Kidney epithelial cell (primary cell): ENCODE data around the gene RSPRY1. TPM values are rescaled to one million over a fixed set of nuclear protein-coding genes. Genes with fewer than 3 reads are reported as not detected.

Experiments
- DNase-seq: peaks from one replicate; pipeline ENCODE4 v3.0.0-alpha.2; 2010; ENCODE audit warnings: low read depth
- H3K27me3 ChIP-seq: 2 replicates; pipeline ENCODE4 v1.6.0; 2011; ENCODE audit warnings: low read length; ENCODE audit not compliant: control insufficient read depth, insufficient read depth
- H3K36me3 ChIP-seq: 2 replicates; pipeline ENCODE4 v1.5.1; 2011; ENCODE audit warnings: low read length; ENCODE audit not compliant: control insufficient read depth, insufficient read depth
- H3K4me3 ChIP-seq: 2 replicates; pipeline ENCODE4 v1.5.1; 2011; ENCODE audit warnings: low read depth, mild to moderate bottlenecking, control low read depth, low read length
- CTCF ChIP-seq: IDR thresholded peaks from 2 replicates; pipeline ENCODE4 v1.5.1; 2011; ENCODE audit warnings: mild to moderate bottlenecking, moderate library complexity, low read length, control low read depth, inconsistent platforms; ENCODE audit not compliant: insufficient read depth, poor library complexity, severe bottlenecking
- total RNA-seq: library from RNA; depleted of rRNA; stranded (reverse); fragments of >200 nt; gene quantifications from 2 replicates; pipeline ENCODE4 v1.2.3, GENCODE V29; 2015

RSPRY1 gene
- total RNA-seq, 1 donor from 2014 or later, result 42.7 TPM

GRCh38 chr16:57277586-57277985, 91.5 kb downstream of the RSPRY1 start:
- H3K27me3 ChIP-seq, result peaks cover 2% of the 10 kb centered on the region
- DNase-seq, result peak; percentile 90
- TF ChIP-seq CTCF, result no peak
- H3K4me3 ChIP-seq, result no peak overlapping the region
- no peaks in the 10 kb centered on the region for H3K36me3 ChIP-seq

GRCh38 chr16:57278494-57278893, 92.4 kb downstream of the RSPRY1 start:
- peaks cover 6% of the 10 kb centered on the region for H3K27me3 ChIP-seq
- no peak overlapping the region for H3K4me3 ChIP-seq
- H3K36me3 ChIP-seq, result no peaks in the 10 kb centered on the region
- no peak for TF ChIP-seq CTCF
- no peak for DNase-seq

GRCh38 chr16:57279780-57280638, 93.9 kb downstream of the RSPRY1 start:
- DNase-seq, result no peak
- no peak for TF ChIP-seq CTCF
- Histone ChIP-seq H3K4me3 (no peak overlapping the region), H3K27me3 (peaks cover 16% of the 10 kb centered on the region), H3K36me3 (no peaks in the 10 kb centered on the region)

- H3K36me3 ChIP-seq, result no peaks in the 10 kb centered on the region
- peaks cover 16% of the 10 kb centered on the region for H3K27me3 ChIP-seq
- no peak for DNase-seq
- no peak overlapping the region for H3K4me3 ChIP-seq
- TF ChIP-seq CTCF, result no peak
These were observed 95.7 kb downstream of the RSPRY1 start for GRCh38 chr16:57281791-57282190.

- no peaks in the 10 kb centered on the region for H3K36me3 ChIP-seq
- no peak for TF ChIP-seq CTCF
- H3K27me3 ChIP-seq, result peaks cover 16% of the 10 kb centered on the region
- H3K4me3 ChIP-seq, result no peak overlapping the region
- no peak for DNase-seq
These were observed 96.5 kb downstream of the RSPRY1 start for GRCh38 chr16:57282510-57283213.
